HepG2 (cell line): ENCODE data around the gene ESPNL.

Source experiments
- ZBTB21 ChIP-seq: sonication (generic); formaldehyde crosslinking; IDR thresholded peaks from 2 replicates; pipeline ENCODE4 v1.4.0; 2020; ENCODE audit warnings: missing genetic modification reagents
- ZBTB40 ChIP-seq, 2 experiments: fragments of 450-650 bp in 1 of 2; sonication (generic) in 1 of 2; formaldehyde crosslinking in 1 of 2; IDR thresholded peaks; 2 replicates each; pipeline versions ENCODE4 v1.6.1 to v1.8.0; 2016 to 2022; ENCODE audit warnings: antibody characterized with exemption in 1 of 2, mild to moderate bottlenecking in 1 of 2, missing genetic modification reagents in 1 of 2

- TF ChIP-seq ZBTB21 (CRISPR knock-in tag), result no peak
- no peak for TF ChIP-seq ZBTB40 (IDR thresholded peaks at IDR 0.05)
- no peak for TF ChIP-seq ZBTB40 (CRISPR knock-in tag; IDR thresholded peaks at IDR 0.05)
Measured at GRCh38 chr2:238164906-238165287, 64.8 kb downstream of the ESPNL start.
